Measurements from ENCODE around the gene LMOD1. TPM values are rescaled to one million over a fixed set of nuclear protein-coding genes. Genes with fewer than 3 reads are reported as not detected.
A peak's percentile ranks its signal among the peaks of the same experiment; 100 is the strongest.

The LMOD1 gene
- 1.2 TPM for polyA plus RNA-seq (2013, experiment 1 of 2)
- polyA plus RNA-seq (2013, experiment 2 of 2): 1.2 TPM

- no peak within 1 kb of the TSS for H3K9ac ChIP-seq (ENCODE audit: low read depth, low read length, poor library complexity)
- H3K27ac ChIP-seq (replicated peaks; ENCODE audit: low read length): no peak within 1 kb of the TSS
- H3K23ac ChIP-seq (ENCODE audit: low read depth, low read length, poor library complexity): peak within 1 kb of the TSS; percentile 45
- no peak within 1 kb of the TSS for H3K14ac ChIP-seq (ENCODE audit: low read length)
- peak; percentile 86 for DNase-seq (ENCODE audit: low spot score)
- peak within 1 kb of the TSS; percentile 87 for H2AFZ ChIP-seq (ENCODE audit: low read length)
- H4K8ac ChIP-seq (ENCODE audit: low read depth, low read length): no peak within 1 kb of the TSS
- peaks cover 0 to 66% (median 12%) of the 10 kb centered on the region in 3 experiments for H3K27me3 ChIP-seq (ENCODE audit: control insufficient read depth in 3 of 3, insufficient read depth in 3 of 3, low read depth in 1 of 3, low read length in 3 of 3)
- no peak within 1 kb of the TSS for H2AK5ac ChIP-seq (ENCODE audit: low read depth, low read length)
- H4K91ac ChIP-seq (ENCODE audit: low read depth, low read length, poor library complexity): no peak within 1 kb of the TSS
- no CpG with 5 or more reads among the region's 28 CpGs for WGBS, 2 donors (ENCODE audit: extremely low coverage in 2 of 2, insufficient read length in 2 of 2, insufficient replicate concordance in 1 of 2)
- no peaks in the 10 kb centered on the region for H3K36me3 ChIP-seq (replicated peaks in 1 of 2; ENCODE audit: control insufficient read depth in 2 of 2, insufficient read depth in 2 of 2, low read length in 2 of 2)
- peak within 1 kb of the TSS; percentile 43 to 67 for H3K4me3 ChIP-seq (ENCODE audit: low read length in 2 of 2)
- H3K18ac ChIP-seq (ENCODE audit: low read length): peak within 1 kb of the TSS; percentile 84
- no peak within 1 kb of the TSS for H3K4ac ChIP-seq (ENCODE audit: low read length)
- H3K4me2 ChIP-seq (ENCODE audit: insufficient read depth, low read length, poor library complexity, severe bottlenecking): peak within 1 kb of the TSS; percentile 75
- H3K4me1 ChIP-seq (ENCODE audit: control insufficient read depth in 2 of 2, insufficient read depth in 1 of 2, low read depth in 1 of 2, low read length in 2 of 2): peaks cover 16 to 19% of the 10 kb centered on the region in 2 donors
- H2BK12ac ChIP-seq (ENCODE audit: low read length): no peak within 1 kb of the TSS
- H2BK120ac ChIP-seq (ENCODE audit: low read depth, low read length): no peak within 1 kb of the TSS
- H3K9me3 ChIP-seq (replicated peaks in 1 of 2; ENCODE audit: control insufficient read depth in 2 of 2, insufficient read depth in 1 of 2, low read depth in 1 of 2, low read length in 2 of 2): no peaks in the 10 kb centered on the region
- H3K79me1 ChIP-seq (ENCODE audit: low read depth, low read length): no peaks in the 10 kb centered on the region
- H2BK15ac ChIP-seq (ENCODE audit: low read length): peak within 1 kb of the TSS; percentile 18
- H2BK5ac ChIP-seq (ENCODE audit: low read length): no peak within 1 kb of the TSS
Measured at GRCh38 chr1:201946224-201946908, at the start of gene LMOD1. TSS of gene LMOD1 (minus strand) at chr1:201946548. CDS start at chr1:201946340, 208 bp downstream.

- no peaks in the 10 kb centered on the region for H3K79me1 ChIP-seq (ENCODE audit: low read depth, low read length)
- no peak overlapping the region for H2BK15ac ChIP-seq (ENCODE audit: low read length)
- no peaks in the 10 kb centered on the region for H3K27me3 ChIP-seq (ENCODE audit: control insufficient read depth in 3 of 3, insufficient read depth in 3 of 3, low read depth in 1 of 3, low read length in 3 of 3)
- H3K27ac ChIP-seq (replicated peaks; ENCODE audit: low read length): no peak overlapping the region
- DNase-seq (ENCODE audit: low spot score): no peak
- no peak overlapping the region for H3K4ac ChIP-seq (ENCODE audit: low read length)
- H2BK5ac ChIP-seq (ENCODE audit: low read length): no peak overlapping the region
- H4K91ac ChIP-seq (ENCODE audit: low read depth, low read length, poor library complexity): no peak overlapping the region
- no peak overlapping the region for H2BK120ac ChIP-seq (ENCODE audit: low read depth, low read length)
- no peak overlapping the region for H3K4me3 ChIP-seq (ENCODE audit: low read length in 2 of 2)
- no peak overlapping the region for H4K8ac ChIP-seq (ENCODE audit: low read depth, low read length)
- no peak overlapping the region for H2AK5ac ChIP-seq (ENCODE audit: low read depth, low read length)
- no peak overlapping the region for H3K18ac ChIP-seq (ENCODE audit: low read length)
- no peaks in the 10 kb centered on the region for H3K9me3 ChIP-seq (replicated peaks in 1 of 2; ENCODE audit: control insufficient read depth in 2 of 2, insufficient read depth in 1 of 2, low read depth in 1 of 2, low read length in 2 of 2)
- no peak overlapping the region for H3K4me2 ChIP-seq (ENCODE audit: insufficient read depth, low read length, poor library complexity, severe bottlenecking)
- no peak overlapping the region for H3K9ac ChIP-seq (ENCODE audit: low read depth, low read length, poor library complexity)
- H3K4me1 ChIP-seq (ENCODE audit: control insufficient read depth in 2 of 2, insufficient read depth in 1 of 2, low read depth in 1 of 2, low read length in 2 of 2): peaks cover 0 to 2% of the 10 kb centered on the region in 2 donors
- WGBS, 2 donors (ENCODE audit: extremely low coverage in 2 of 2, insufficient read length in 2 of 2, insufficient replicate concordance in 1 of 2): no CpG with 5 or more reads among the region's 6 CpGs
- peaks cover 16 to 74% of the 10 kb centered on the region in 2 donors for H3K36me3 ChIP-seq (replicated peaks in 1 of 2; ENCODE audit: control insufficient read depth in 2 of 2, insufficient read depth in 2 of 2, low read length in 2 of 2)
- no peak overlapping the region for H2BK12ac ChIP-seq (ENCODE audit: low read length)
- no peak overlapping the region for H3K14ac ChIP-seq (ENCODE audit: low read length)
- no peak overlapping the region for H3K23ac ChIP-seq (ENCODE audit: low read depth, low read length, poor library complexity)
- H2AFZ ChIP-seq (ENCODE audit: low read length): no peak overlapping the region
Measured at GRCh38 chr1:201990427-201990826, 44.1 kb upstream of the LMOD1 start.

GRCh38 chr1:201989354-201990128 lies 43.2 kb upstream of the LMOD1 start:
- no peak overlapping the region for H2BK120ac ChIP-seq (ENCODE audit: low read depth, low read length)
- no peak overlapping the region for H3K18ac ChIP-seq (ENCODE audit: low read length)
- H3K23ac ChIP-seq (ENCODE audit: low read depth, low read length, poor library complexity): no peak overlapping the region
- no peak overlapping the region for H2AK5ac ChIP-seq (ENCODE audit: low read depth, low read length)
- H3K36me3 ChIP-seq (replicated peaks in 1 of 2; ENCODE audit: control insufficient read depth in 2 of 2, insufficient read depth in 2 of 2, low read length in 2 of 2): peaks cover 16 to 65% of the 10 kb centered on the region in 2 donors
- H2AFZ ChIP-seq (ENCODE audit: low read length): no peak overlapping the region
- no peak overlapping the region for H3K4me2 ChIP-seq (ENCODE audit: insufficient read depth, low read length, poor library complexity, severe bottlenecking)
- H2BK5ac ChIP-seq (ENCODE audit: low read length): no peak overlapping the region
- no CpG with 5 or more reads among the region's 10 CpGs for WGBS, 2 donors (ENCODE audit: extremely low coverage in 2 of 2, insufficient read length in 2 of 2, insufficient replicate concordance in 1 of 2)
- no peak overlapping the region for H2BK12ac ChIP-seq (ENCODE audit: low read length)
- no peak overlapping the region for H4K91ac ChIP-seq (ENCODE audit: low read depth, low read length, poor library complexity)
- H3K27ac ChIP-seq (replicated peaks; ENCODE audit: low read length): no peak overlapping the region
- no peak overlapping the region for H3K9ac ChIP-seq (ENCODE audit: low read depth, low read length, poor library complexity)
- no peak overlapping the region for H4K8ac ChIP-seq (ENCODE audit: low read depth, low read length)
- H3K79me1 ChIP-seq (ENCODE audit: low read depth, low read length): no peaks in the 10 kb centered on the region
- no peak overlapping the region for H3K14ac ChIP-seq (ENCODE audit: low read length)
- H3K9me3 ChIP-seq (replicated peaks in 1 of 2; ENCODE audit: control insufficient read depth in 2 of 2, insufficient read depth in 1 of 2, low read depth in 1 of 2, low read length in 2 of 2): no peaks in the 10 kb centered on the region
- DNase-seq (ENCODE audit: low spot score): no peak
- no peak overlapping the region for H2BK15ac ChIP-seq (ENCODE audit: low read length)
- H3K4me3 ChIP-seq (ENCODE audit: low read length in 2 of 2): no peak overlapping the region
- no peaks in the 10 kb centered on the region for H3K27me3 ChIP-seq (ENCODE audit: control insufficient read depth in 3 of 3, insufficient read depth in 3 of 3, low read depth in 1 of 3, low read length in 3 of 3)
- H3K4me1 ChIP-seq (ENCODE audit: control insufficient read depth in 2 of 2, insufficient read depth in 1 of 2, low read depth in 1 of 2, low read length in 2 of 2): peaks cover 0 to 2% of the 10 kb centered on the region in 2 donors
- no peak overlapping the region for H3K4ac ChIP-seq (ENCODE audit: low read length)

- no peak overlapping the region for H2AK5ac ChIP-seq (ENCODE audit: low read depth, low read length)
- no peak overlapping the region for H3K9ac ChIP-seq (ENCODE audit: low read depth, low read length, poor library complexity)
- H3K4me2 ChIP-seq (ENCODE audit: insufficient read depth, low read length, poor library complexity, severe bottlenecking): no peak overlapping the region
- no peak overlapping the region for H3K27ac ChIP-seq (replicated peaks; ENCODE audit: low read length)
- no peak overlapping the region for H3K18ac ChIP-seq (ENCODE audit: low read length)
- no peak overlapping the region for H3K14ac ChIP-seq (ENCODE audit: low read length)
- no peak overlapping the region for H2BK120ac ChIP-seq (ENCODE audit: low read depth, low read length)
- H3K27me3 ChIP-seq (ENCODE audit: control insufficient read depth in 3 of 3, insufficient read depth in 3 of 3, low read depth in 1 of 3, low read length in 3 of 3): no peaks in the 10 kb centered on the region
- H3K9me3 ChIP-seq (replicated peaks in 1 of 2; ENCODE audit: control insufficient read depth in 2 of 2, insufficient read depth in 1 of 2, low read depth in 1 of 2, low read length in 2 of 2): no peaks in the 10 kb centered on the region
- no peak overlapping the region for H2BK12ac ChIP-seq (ENCODE audit: low read length)
- no peak overlapping the region for H3K23ac ChIP-seq (ENCODE audit: low read depth, low read length, poor library complexity)
- H3K4ac ChIP-seq (ENCODE audit: low read length): no peak overlapping the region
- no peak overlapping the region for H2AFZ ChIP-seq (ENCODE audit: low read length)
- peaks cover 0 to 2% of the 10 kb centered on the region in 2 donors for H3K4me1 ChIP-seq (ENCODE audit: control insufficient read depth in 2 of 2, insufficient read depth in 1 of 2, low read depth in 1 of 2, low read length in 2 of 2)
- H3K4me3 ChIP-seq (ENCODE audit: low read length in 2 of 2): no peak overlapping the region
- no peak for DNase-seq (ENCODE audit: low spot score)
- no CpG with 5 or more reads among the region's 7 CpGs for WGBS, 2 donors (ENCODE audit: extremely low coverage in 2 of 2, insufficient read length in 2 of 2, insufficient replicate concordance in 1 of 2)
- no peak overlapping the region for H2BK5ac ChIP-seq (ENCODE audit: low read length)
- no peak overlapping the region for H2BK15ac ChIP-seq (ENCODE audit: low read length)
- H4K8ac ChIP-seq (ENCODE audit: low read depth, low read length): no peak overlapping the region
- peaks cover 14 to 56% of the 10 kb centered on the region in 2 donors for H3K36me3 ChIP-seq (replicated peaks in 1 of 2; ENCODE audit: control insufficient read depth in 2 of 2, insufficient read depth in 2 of 2, low read length in 2 of 2)
- no peaks in the 10 kb centered on the region for H3K79me1 ChIP-seq (ENCODE audit: low read depth, low read length)
- no peak overlapping the region for H4K91ac ChIP-seq (ENCODE audit: low read depth, low read length, poor library complexity)
Measured at GRCh38 chr1:201988601-201989000, 42.3 kb upstream of the LMOD1 start.
